ENCODE data around the gene TRIOBP. TPM values are rescaled to one million over a fixed set of nuclear protein-coding genes. Genes with fewer than 3 reads are reported as not detected.

Gene TRIOBP
- total and polyA plus RNA-seq, 2 of the 13 experiments (the other 11 are each of a cell fraction or from before 2014, with no cell fraction given) = 6.1 to 15.4 TPM

DNA sequence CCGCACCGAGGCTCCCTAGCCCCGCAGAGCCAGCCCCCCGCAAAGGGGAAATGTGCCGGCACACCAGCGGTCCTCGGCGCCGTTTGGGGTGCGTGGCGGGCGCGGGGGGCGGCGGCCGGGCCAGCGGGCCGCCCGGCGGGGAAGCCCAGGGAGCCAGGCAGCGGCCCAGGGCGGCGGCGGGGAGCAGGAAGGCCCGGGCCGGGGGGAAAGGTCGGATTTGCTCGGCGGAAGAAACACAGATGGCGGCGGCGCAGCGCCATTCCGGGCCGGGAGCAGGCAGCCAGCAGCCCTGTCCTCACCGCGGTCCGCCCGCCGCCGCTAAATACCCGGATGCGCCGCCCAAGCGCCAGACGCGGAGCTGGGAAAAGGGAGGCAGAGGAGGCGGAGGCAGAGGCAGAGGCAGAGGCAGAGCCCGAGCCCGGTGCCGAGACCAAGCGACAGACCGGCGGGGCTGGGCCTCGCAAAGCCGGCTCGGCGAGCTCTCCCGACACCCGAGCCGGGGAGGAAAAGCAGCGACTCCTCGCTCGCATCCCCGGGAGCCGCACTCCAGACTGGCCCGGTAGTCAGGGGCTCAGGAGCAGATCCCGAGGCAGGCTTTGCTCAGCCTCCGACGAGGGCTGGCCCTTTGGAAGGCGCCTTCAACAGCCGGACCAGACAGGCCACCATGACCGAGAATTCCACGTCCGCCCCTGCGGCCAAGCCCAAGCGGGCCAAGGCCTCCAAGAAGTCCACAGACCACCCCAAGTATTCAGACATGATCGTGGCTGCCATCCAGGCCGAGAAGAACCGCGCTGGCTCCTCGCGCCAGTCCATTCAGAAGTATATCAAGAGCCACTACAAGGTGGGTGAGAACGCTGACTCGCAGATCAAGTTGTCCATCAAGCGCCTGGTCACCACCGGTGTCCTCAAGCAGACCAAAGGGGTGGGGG, 108.3 kb downstream of the TRIOBP start (continued):
- TF ChIP-seq, protein P1, sequence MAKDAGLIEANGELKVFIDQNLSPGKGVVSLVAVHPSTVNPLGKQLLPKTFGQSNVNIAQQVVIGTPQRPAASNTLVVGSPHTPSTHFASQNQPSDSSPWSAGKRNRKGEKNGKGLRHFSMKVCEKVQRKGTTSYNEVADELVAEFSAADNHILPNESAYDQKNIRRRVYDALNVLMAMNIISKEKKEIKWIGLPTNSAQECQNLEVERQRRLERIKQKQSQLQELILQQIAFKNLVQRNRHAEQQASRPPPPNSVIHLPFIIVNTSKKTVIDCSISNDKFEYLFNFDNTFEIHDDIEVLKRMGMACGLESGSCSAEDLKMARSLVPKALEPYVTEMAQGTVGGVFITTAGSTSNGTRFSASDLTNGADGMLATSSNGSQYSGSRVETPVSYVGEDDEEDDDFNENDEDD (CRISPR knock-in tag; IDR thresholded peaks at IDR 0.05; ENCODE audit: borderline replicate concordance) = peak; percentile 19; the same call in 1 of the 2 replicates
- TF ChIP-seq SMAD9 (CRISPR knock-in tag; IDR thresholded peaks at IDR 0.05) (peak; percentile 84; the same call in 1 of the 2 replicates), HMG20A (CRISPR knock-in tag; IDR thresholded peaks at IDR 0.05; ENCODE audit: borderline replicate concordance) (no peak; the same call in 1 of the 2 replicates), CHD4 (IDR thresholded peaks at IDR 0.05; ENCODE audit: borderline replicate concordance, low read length) (no peak), ERF (CRISPR knock-in tag; IDR thresholded peaks at IDR 0.05) (peak; percentile 88), PTBP1 (IDR thresholded peaks at IDR 0.05; ENCODE audit: low read depth, low read length, poor library complexity, severe bottlenecking) (no peak), REPIN1 (CRISPR knock-in tag; IDR thresholded peaks at IDR 0.05; ENCODE audit: borderline replicate concordance, low read depth) (peak; percentile 81), CHCHD3 (CRISPR knock-in tag; IDR thresholded peaks at IDR 0.05) (peak; percentile 25; the same call in 1 of the 2 replicates), PCBP1 (IDR thresholded peaks at IDR 0.05; ENCODE audit: borderline replicate concordance, low read depth, low read length) (peak; percentile 90; the same call in 1 of the 2 replicates), ZNF644 (CRISPR knock-in tag; IDR thresholded peaks at IDR 0.05; ENCODE audit: low read depth) (no peak), ZNF230 (CRISPR knock-in tag; IDR thresholded peaks at IDR 0.05) (no peak), ZNF343 (CRISPR knock-in tag; IDR thresholded peaks at IDR 0.05) (no peak), POLR2AphosphoS2 (IDR thresholded peaks at IDR 0.05; ENCODE audit: low read depth, low read length) (peak; percentile 71), MED8 (CRISPR knock-in tag; IDR thresholded peaks at IDR 0.05; ENCODE audit: insufficient replicate concordance) (peak; percentile 95), ZMAT3 (CRISPR knock-in tag; conservative IDR thresholded peaks at IDR 0.05) (0 out of 2 replicates have a peak, but pooled peaks have one; percentile 49), SNRNP70 (IDR thresholded peaks at IDR 0.05; ENCODE audit: low read depth, low read length) (no peak), CEBPG (CRISPR knock-in tag; IDR thresholded peaks at IDR 0.05) (no peak), SP140L (CRISPR knock-in tag; IDR thresholded peaks at IDR 0.05; ENCODE audit: borderline replicate concordance) (no peak), SATB2 (CRISPR knock-in tag; IDR thresholded peaks at IDR 0.05) (0 out of 2 replicates have a peak, but pooled peaks have one; percentile 45)
- TF ChIP-seq, protein P2, sequence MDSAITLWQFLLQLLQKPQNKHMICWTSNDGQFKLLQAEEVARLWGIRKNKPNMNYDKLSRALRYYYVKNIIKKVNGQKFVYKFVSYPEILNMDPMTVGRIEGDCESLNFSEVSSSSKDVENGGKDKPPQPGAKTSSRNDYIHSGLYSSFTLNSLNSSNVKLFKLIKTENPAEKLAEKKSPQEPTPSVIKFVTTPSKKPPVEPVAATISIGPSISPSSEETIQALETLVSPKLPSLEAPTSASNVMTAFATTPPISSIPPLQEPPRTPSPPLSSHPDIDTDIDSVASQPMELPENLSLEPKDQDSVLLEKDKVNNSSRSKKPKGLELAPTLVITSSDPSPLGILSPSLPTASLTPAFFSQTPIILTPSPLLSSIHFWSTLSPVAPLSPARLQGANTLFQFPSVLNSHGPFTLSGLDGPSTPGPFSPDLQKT (CRISPR knock-in tag; IDR thresholded peaks at IDR 0.05; ENCODE audit: borderline replicate concordance) = no peak
- TF ChIP-seq, protein P3, sequence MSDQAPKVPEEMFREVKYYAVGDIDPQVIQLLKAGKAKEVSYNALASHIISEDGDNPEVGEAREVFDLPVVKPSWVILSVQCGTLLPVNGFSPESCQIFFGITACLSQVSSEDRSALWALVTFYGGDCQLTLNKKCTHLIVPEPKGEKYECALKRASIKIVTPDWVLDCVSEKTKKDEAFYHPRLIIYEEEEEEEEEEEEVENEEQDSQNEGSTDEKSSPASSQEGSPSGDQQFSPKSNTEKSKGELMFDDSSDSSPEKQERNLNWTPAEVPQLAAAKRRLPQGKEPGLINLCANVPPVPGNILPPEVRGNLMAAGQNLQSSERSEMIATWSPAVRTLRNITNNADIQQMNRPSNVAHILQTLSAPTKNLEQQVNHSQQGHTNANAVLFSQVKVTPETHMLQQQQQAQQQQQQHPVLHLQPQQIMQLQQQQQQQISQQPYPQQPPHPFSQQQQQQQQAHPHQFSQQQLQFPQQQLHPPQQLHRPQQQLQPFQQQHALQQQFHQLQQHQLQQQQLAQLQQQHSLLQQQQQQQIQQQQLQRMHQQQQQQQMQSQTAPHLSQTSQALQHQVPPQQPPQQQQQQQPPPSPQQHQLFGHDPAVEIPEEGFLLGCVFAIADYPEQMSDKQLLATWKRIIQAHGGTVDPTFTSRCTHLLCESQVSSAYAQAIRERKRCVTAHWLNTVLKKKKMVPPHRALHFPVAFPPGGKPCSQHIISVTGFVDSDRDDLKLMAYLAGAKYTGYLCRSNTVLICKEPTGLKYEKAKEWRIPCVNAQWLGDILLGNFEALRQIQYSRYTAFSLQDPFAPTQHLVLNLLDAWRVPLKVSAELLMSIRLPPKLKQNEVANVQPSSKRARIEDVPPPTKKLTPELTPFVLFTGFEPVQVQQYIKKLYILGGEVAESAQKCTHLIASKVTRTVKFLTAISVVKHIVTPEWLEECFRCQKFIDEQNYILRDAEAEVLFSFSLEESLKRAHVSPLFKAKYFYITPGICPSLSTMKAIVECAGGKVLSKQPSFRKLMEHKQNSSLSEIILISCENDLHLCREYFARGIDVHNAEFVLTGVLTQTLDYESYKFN (CRISPR knock-in tag; conservative IDR thresholded peaks at IDR 0.05) = no peak; the same call in 1 of the 2 replicates
- TF ChIP-seq, protein P4, sequence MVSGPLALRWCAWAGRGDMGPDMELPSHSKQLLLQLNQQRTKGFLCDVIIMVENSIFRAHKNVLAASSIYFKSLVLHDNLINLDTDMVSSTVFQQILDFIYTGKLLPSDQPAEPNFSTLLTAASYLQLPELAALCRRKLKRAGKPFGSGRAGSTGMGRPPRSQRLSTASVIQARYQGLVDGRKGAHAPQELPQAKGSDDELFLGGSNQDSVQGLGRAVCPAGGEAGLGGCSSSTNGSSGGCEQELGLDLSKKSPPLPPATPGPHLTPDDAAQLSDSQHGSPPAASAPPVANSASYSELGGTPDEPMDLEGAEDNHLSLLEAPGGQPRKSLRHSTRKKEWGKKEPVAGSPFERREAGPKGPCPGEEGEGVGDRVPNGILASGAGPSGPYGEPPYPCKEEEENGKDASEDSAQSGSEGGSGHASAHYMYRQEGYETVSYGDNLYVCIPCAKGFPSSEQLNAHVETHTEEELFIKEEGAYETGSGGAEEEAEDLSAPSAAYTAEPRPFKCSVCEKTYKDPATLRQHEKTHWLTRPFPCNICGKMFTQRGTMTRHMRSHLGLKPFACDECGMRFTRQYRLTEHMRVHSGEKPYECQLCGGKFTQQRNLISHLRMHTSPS (CRISPR knock-in tag; IDR thresholded peaks at IDR 0.05; ENCODE audit: low read depth) = no peak
